Gastroesophageal sphincter (tissue), 4 donors: Measurements from ENCODE around the gene TENT5C. TPM values are rescaled to one million over a fixed set of nuclear protein-coding genes. Genes with fewer than 3 reads are reported as not detected.

Experiments
- ATAC-seq: fragments of 150-250 bp; one replicate; pipeline ENCODE4 v1.9.1; 2016; ENCODE audit warnings: mild to moderate bottlenecking, moderate library complexity
- H3K27ac ChIP-seq, 4 donors: fragments of 200-600 bp; sonication (generic) in 3 of 4; 1 replicate in 3 of 4; 2 replicates in 1 of 4; pipeline ENCODE4 v1.5.1; 2016 to 2019
- H3K27me3 ChIP-seq: fragments of 200-600 bp; sonication (generic); one replicate; pipeline ENCODE4 v1.5.1; 2019
- H3K36me3 ChIP-seq, 2 donors: fragments of 200-600 bp; sonication (generic); one replicate each; pipeline ENCODE4 v1.5.1; 2019; ENCODE audit warnings: control low read depth in 1 of 2
- H3K4me1 ChIP-seq, 3 donors: fragments of 200-600 bp; sonication (generic); 1 replicate in 2 of 3; 2 replicates in 1 of 3; pipeline ENCODE4 v1.5.1; 2016 to 2019; ENCODE audit warnings: control low read depth in 2 of 3
- H3K4me3 ChIP-seq, 2 donors: fragments of 200-600 bp; sonication (generic); one replicate each; pipeline ENCODE4 v1.5.1; 2019; ENCODE audit warnings: mild to moderate bottlenecking in 1 of 2, moderate library complexity in 1 of 2
- H3K9me3 ChIP-seq, 3 donors: fragments of 200-600 bp; sonication (generic); one replicate each; pipeline ENCODE4 v1.5.1; 2017 to 2019; ENCODE audit warnings: control low read depth in 2 of 3
- CTCF ChIP-seq, 4 experiments: fragments of 200-600 bp in 2 of 4; fragments of 450-650 bp in 2 of 4; sonication (generic) in 1 of 4; IDR thresholded peaks; one replicate each; pipeline ENCODE4 v1.5.1; 2017 to 2019; ENCODE audit warnings: antibody characterized with exemption in 4 of 4, mild to moderate bottlenecking in 2 of 4, moderate library complexity in 2 of 4
- EP300 ChIP-seq: sonication (generic); formaldehyde crosslinking; IDR thresholded peaks from one replicate; pipeline ENCODE4 v1.6.1; 2017; ENCODE audit warnings: antibody characterized with exemption, mild to moderate bottlenecking
- POLR2A ChIP-seq, 2 donors: fragments of 450-650 bp; IDR thresholded peaks; one replicate each; pipeline ENCODE4 v1.6.1; 2017; ENCODE audit warnings: antibody characterized with exemption in 2 of 2, mild to moderate bottlenecking in 2 of 2, moderate library complexity in 1 of 2
- POLR2AphosphoS5 ChIP-seq: sonication (generic); formaldehyde crosslinking; IDR thresholded peaks from one replicate; pipeline ENCODE4 v1.6.1; 2017; ENCODE audit warnings: antibody characterized with exemption
- WGBS, 2 donors: methylation state at CpG; one replicate each; pipeline ENCODE4 v1.1.5; 2018; ENCODE audit warnings: low coverage in 1 of 2; 5-methylcytosine and 5-hydroxymethylcytosine counted together
- total RNA-seq, 4 donors: library from RNA; depleted of rRNA; stranded (reverse); fragments of >200 nt; gene quantifications; one replicate each; pipeline ENCODE4 v1.1.0, GENCODE V29; 2016

TENT5C gene
- total RNA-seq, 4 donors from 2014 or later: 1.5 to 6.1 (median 3.2) TPM

- Histone ChIP-seq H3K36me3 (no peaks in the 10 kb centered on the region), H3K27me3 (no peaks in the 10 kb centered on the region), H3K4me3 (no peak overlapping the region), H3K9me3 (no peaks in the 10 kb centered on the region), H3K27ac (no peak overlapping the region), H3K4me1 (no peaks in the 10 kb centered on the region)
- ATAC-seq: no peak
- 86 to 93% methylated on average over 2 of the region's 2 CpGs for WGBS, 2 donors
- TF ChIP-seq EP300: no peak
- no peak for TF ChIP-seq POLR2A (IDR thresholded peaks at IDR 0.05)
- TF ChIP-seq CTCF (IDR thresholded peaks at IDR 0.05): no peak
- TF ChIP-seq POLR2AphosphoS5: no peak
Observed at GRCh38 chr1:117589544-117589943, 16.3 kb upstream of the TENT5C start.

- Histone ChIP-seq H3K27me3 (no peaks in the 10 kb centered on the region), H3K9me3 (no peaks in the 10 kb centered on the region), H3K4me1 (no peaks in the 10 kb centered on the region), H3K36me3 (no peaks in the 10 kb centered on the region), H3K4me3 (no peak overlapping the region), H3K27ac (no peak overlapping the region)
- 35 to 47% methylated on average over 4 to 5 of the region's 7 CpGs for WGBS, 2 donors
- no peak for ATAC-seq
- no peak for TF ChIP-seq EP300
Observed at GRCh38 chr1:117590273-117590925, 15.4 kb upstream of the TENT5C start.

DNA sequence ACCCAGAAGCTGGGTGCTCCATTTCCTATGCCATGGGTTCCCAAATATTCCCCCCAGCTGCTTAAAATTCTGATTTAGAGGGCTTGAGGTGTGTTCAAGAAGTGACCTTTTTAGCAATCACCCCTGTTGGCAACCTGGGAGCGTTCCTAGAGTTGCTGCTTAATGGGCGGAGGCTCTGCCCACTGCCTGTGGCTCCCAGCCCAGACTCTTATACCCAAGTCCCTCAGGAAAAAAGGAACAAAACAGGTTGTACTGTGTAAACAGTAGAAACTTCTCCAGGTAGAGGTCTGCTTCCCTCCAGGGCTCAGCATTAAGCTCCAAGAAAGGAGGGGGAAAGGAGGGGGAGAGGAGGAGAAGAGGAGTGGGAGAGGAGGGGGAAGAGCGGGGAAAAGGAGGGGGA lies 14.6 kb upstream of the TENT5C start:
- no peaks in the 10 kb centered on the region for H3K4me1 ChIP-seq
- TF ChIP-seq EP300 (no peak), CTCF (IDR thresholded peaks at IDR 0.05) (no peak), POLR2A (IDR thresholded peaks at IDR 0.05) (no peak), POLR2AphosphoS5 (no peak)
- no peaks in the 10 kb centered on the region for H3K9me3 ChIP-seq
- H3K27ac ChIP-seq: no peak overlapping the region
- no peak overlapping the region for H3K4me3 ChIP-seq
- no CpG with 5 or more reads among the region's 3 CpGs for WGBS, 2 donors
- H3K36me3 ChIP-seq: no peaks in the 10 kb centered on the region
- ATAC-seq: no peak
- H3K27me3 ChIP-seq: no peaks in the 10 kb centered on the region

- Histone ChIP-seq H3K36me3 (no peaks in the 10 kb centered on the region), H3K4me1 (no peaks in the 10 kb centered on the region), H3K4me3 (no peak overlapping the region), H3K27me3 (no peaks in the 10 kb centered on the region), H3K27ac (no peak overlapping the region), H3K9me3 (no peaks in the 10 kb centered on the region)
- no peak for ATAC-seq
- TF ChIP-seq EP300: no peak
- TF ChIP-seq CTCF (IDR thresholded peaks at IDR 0.05): no peak
- TF ChIP-seq POLR2A (IDR thresholded peaks at IDR 0.05): no peak
- TF ChIP-seq POLR2AphosphoS5: no peak
- WGBS, 2 donors: 69 to 90% methylated on average over 2 to 4 of the region's 9 CpGs
Observed at GRCh38 chr1:117592155-117592554, 13.7 kb upstream of the TENT5C start.

DNA sequence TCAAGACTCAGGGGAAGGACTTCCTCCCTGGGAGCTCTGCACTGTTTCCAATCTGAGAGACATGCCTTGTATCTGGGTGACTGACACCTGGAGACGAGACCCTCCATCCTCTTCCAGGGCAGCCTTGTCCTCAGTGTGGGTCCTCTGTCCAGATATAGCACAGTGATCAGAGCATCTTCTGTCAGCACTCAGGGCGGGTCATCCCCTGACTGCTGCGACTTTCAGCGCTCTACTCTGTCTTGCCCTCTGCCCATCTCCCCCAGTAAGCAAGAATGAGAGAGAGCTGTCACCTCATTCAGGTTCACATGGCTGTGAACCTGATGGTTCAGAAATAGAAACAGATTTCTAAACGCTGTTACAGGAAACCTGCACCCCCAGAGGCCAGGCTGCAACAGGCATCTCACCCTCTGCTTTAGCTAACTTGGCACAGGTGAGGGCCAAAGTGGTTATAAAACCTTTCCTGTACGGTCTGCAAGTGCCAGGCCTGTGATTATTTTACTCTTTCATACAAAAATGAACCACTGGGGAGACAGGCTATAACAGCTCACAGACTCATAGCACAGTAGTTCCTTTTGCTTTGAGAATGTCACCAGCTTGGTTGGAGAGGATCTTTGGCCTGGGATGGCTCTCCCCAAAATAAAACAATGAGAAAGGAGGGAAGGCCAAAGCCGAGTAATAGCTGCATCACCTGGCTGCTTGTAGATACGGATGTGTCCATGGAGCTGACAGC lies 11.4 kb upstream of the TENT5C start:
- 78 to 81% methylated on average over 4 to 5 of the region's 8 CpGs for WGBS, 2 donors
- H3K27me3 ChIP-seq: no peaks in the 10 kb centered on the region
- TF ChIP-seq CTCF (IDR thresholded peaks at IDR 0.05) (no peak), POLR2AphosphoS5 (no peak), EP300 (no peak), POLR2A (IDR thresholded peaks at IDR 0.05) (no peak)
- H3K27ac ChIP-seq: no peak overlapping the region
- no peak for ATAC-seq
- H3K9me3 ChIP-seq: no peaks in the 10 kb centered on the region
- H3K4me1 ChIP-seq: no peaks in the 10 kb centered on the region
- no peaks in the 10 kb centered on the region for H3K36me3 ChIP-seq
- no peak overlapping the region for H3K4me3 ChIP-seq
